Cardiac muscle cell (in vitro differentiated cells and primary cell): ENCODE data around the gene ANKS1A. TPM values are rescaled to one million over a fixed set of nuclear protein-coding genes. Genes with fewer than 3 reads are reported as not detected.
A peak's percentile ranks its signal among the peaks of the same experiment; 100 is the strongest.

Experiments
- DNase-seq, 2 donors: peaks; one replicate each; pipeline versions ENCODE4 v3.0.0 to v3.0.0-alpha.2; 2010 to 2017; ENCODE audit warnings: low read depth in 1 of 2, low spot score in 1 of 2
- H3K27ac ChIP-seq: fragments of 200-600 bp; sonication (generic); 2 replicates; pipeline ENCODE4 v1.5.1; 2016
- H3K27me3 ChIP-seq: fragments of 200-600 bp; sonication (generic); 2 replicates; pipeline ENCODE4 v1.6.0; 2016; ENCODE audit warnings: control low read depth
- H3K36me3 ChIP-seq: fragments of 200-600 bp; sonication (generic); 2 replicates; pipeline ENCODE4 v1.5.1; 2016; ENCODE audit warnings: control low read depth
- H3K4me1 ChIP-seq: fragments of 200-600 bp; sonication (generic); 2 replicates; pipeline ENCODE4 v1.8.1; 2017; ENCODE audit warnings: low read depth, mild to moderate bottlenecking, mixed run types
- H3K4me3 ChIP-seq: fragments of 200-600 bp; sonication (generic); 2 replicates; pipeline ENCODE4 v1.5.1; 2016; ENCODE audit warnings: mild to moderate bottlenecking
- H3K9me3 ChIP-seq: fragments of 200-600 bp; sonication (generic); 2 replicates; pipeline ENCODE4 v1.5.1; 2017; ENCODE audit warnings: low read depth, mild to moderate bottlenecking, control low read depth
- polyA plus RNA-seq: library from polyadenylated mRNA; unstranded; fragments of >200 nt; fragmentation: Nextera tagmentation; extraction: Ambion mirVana; gene quantifications from 2 replicates; pipeline ENCODE4 v1.2.1, GENCODE V29; 2016
- total RNA-seq: library from RNA; depleted of rRNA; stranded (reverse); fragments of >200 nt; gene quantifications from 2 replicates; pipeline ENCODE4 v1.2.3, GENCODE V29; 2016
- TF ChIP-seq, protein P1 (sequence below): IDR thresholded peaks from 2 replicates; pipeline ENCODE4 v1.5.1; 2012; ENCODE audit warnings: low read depth, mild to moderate bottlenecking, low read length

Gene ANKS1A
- total and polyA plus RNA-seq, 2 experiments from 2014 or later = 11.3 to 27.2 TPM

DNA sequence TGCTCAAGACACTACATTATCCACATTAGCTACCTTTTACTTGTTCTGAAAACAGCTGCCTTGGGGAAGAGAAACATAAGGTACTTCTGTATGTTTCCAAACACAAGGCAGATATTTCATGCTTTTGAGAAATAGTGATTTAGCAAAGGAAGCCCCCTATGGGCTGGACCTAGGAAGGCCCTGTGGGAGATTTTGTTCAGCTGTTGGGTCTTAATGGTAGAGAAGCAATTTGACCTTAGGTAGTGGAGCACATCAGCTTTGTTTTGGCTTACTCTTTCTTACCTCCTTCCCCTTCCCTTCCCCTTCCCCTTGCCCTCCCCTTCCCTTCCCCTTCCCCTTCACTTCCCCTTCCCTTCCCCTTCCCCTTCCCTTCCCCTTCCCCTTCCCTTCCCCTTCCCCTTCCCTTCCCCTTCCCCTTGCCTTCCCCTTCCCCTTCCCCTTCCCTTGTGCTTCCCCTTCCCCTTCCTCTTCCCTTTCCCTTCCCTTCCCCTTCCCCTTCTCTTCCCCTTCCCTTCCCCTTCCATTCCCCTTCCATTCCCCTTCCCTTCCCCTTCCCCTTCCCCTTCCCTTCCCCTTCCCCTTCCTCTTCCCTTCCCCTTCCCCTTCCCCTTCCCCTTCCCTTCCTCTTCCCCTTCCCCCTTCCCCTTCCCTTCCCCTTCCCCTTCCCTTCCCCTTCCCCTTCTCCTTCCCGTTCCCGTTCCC is 84.6 kb downstream of the ANKS1A start:
- no peak overlapping the region for H3K4me3 ChIP-seq
- peak in 1 of 2 donors; percentile 38 for DNase-seq
- H3K27me3 ChIP-seq = no peaks in the 10 kb centered on the region
- H3K27ac ChIP-seq = no peak overlapping the region
- peaks cover 9% of the 10 kb centered on the region for H3K36me3 ChIP-seq
- H3K9me3 ChIP-seq = no peaks in the 10 kb centered on the region
- TF ChIP-seq, protein P1, sequence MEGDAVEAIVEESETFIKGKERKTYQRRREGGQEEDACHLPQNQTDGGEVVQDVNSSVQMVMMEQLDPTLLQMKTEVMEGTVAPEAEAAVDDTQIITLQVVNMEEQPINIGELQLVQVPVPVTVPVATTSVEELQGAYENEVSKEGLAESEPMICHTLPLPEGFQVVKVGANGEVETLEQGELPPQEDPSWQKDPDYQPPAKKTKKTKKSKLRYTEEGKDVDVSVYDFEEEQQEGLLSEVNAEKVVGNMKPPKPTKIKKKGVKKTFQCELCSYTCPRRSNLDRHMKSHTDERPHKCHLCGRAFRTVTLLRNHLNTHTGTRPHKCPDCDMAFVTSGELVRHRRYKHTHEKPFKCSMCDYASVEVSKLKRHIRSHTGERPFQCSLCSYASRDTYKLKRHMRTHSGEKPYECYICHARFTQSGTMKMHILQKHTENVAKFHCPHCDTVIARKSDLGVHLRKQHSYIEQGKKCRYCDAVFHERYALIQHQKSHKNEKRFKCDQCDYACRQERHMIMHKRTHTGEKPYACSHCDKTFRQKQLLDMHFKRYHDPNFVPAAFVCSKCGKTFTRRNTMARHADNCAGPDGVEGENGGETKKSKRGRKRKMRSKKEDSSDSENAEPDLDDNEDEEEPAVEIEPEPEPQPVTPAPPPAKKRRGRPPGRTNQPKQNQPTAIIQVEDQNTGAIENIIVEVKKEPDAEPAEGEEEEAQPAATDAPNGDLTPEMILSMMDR = peak; percentile 41
- H3K4me1 ChIP-seq = no peaks in the 10 kb centered on the region

GRCh38 chr6:34974249-34974642 is 85.2 kb downstream of the ANKS1A start:
- TF ChIP-seq, protein P1 = no peak
- no peak overlapping the region for H3K27ac ChIP-seq
- DNase-seq = no peak
- H3K36me3 ChIP-seq = peaks cover 9% of the 10 kb centered on the region
- no peaks in the 10 kb centered on the region for H3K4me1 ChIP-seq
- H3K27me3 ChIP-seq = no peaks in the 10 kb centered on the region
- no peak overlapping the region for H3K4me3 ChIP-seq
- H3K9me3 ChIP-seq = no peaks in the 10 kb centered on the region

- TF ChIP-seq, protein P1 = no peak
- DNase-seq = no peak
- Histone ChIP-seq H3K27me3 (no peaks in the 10 kb centered on the region), H3K36me3 (peaks cover 4% of the 10 kb centered on the region), H3K27ac (no peak overlapping the region), H3K9me3 (no peaks in the 10 kb centered on the region), H3K4me1 (no peaks in the 10 kb centered on the region), H3K4me3 (no peak overlapping the region)
Observed at GRCh38 chr6:34976239-34976638, 87.2 kb downstream of the ANKS1A start.

GRCh38 chr6:34979218-34979617 is 90.2 kb downstream of the ANKS1A start:
- no peak overlapping the region for H3K4me3 ChIP-seq
- TF ChIP-seq, protein P1 = no peak
- peaks cover 6% of the 10 kb centered on the region for H3K36me3 ChIP-seq
- H3K27me3 ChIP-seq = no peaks in the 10 kb centered on the region
- DNase-seq = no peak
- H3K9me3 ChIP-seq = no peaks in the 10 kb centered on the region
- no peak overlapping the region for H3K27ac ChIP-seq
- no peaks in the 10 kb centered on the region for H3K4me1 ChIP-seq

DNA sequence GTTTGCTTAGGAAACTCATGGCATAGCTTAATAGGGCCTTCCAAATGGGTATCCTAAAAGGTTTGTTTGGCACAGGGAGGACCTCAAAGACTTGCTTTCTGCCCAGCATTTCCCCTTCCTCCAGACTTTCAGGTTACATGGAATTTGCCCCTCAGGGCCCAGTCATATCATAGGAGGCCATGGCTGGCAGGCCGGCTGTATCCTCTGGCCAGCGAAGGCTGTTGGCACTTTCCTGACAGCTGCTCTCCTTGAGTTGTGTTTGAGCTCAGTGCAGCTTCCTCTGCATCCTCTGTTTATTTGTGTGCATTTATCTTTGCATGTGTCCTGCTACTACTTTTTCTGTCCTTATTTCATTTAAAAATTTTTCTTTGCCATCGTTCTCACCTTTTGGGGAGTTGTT is 90.9 kb downstream of the ANKS1A start:
- H3K9me3 ChIP-seq = no peaks in the 10 kb centered on the region
- DNase-seq = no peak
- no peaks in the 10 kb centered on the region for H3K27me3 ChIP-seq
- TF ChIP-seq, protein P1 = no peak
- H3K36me3 ChIP-seq = peaks cover 7% of the 10 kb centered on the region
- no peak overlapping the region for H3K27ac ChIP-seq
- no peak overlapping the region for H3K4me3 ChIP-seq
- H3K4me1 ChIP-seq = no peaks in the 10 kb centered on the region
